GM18499 (cell line): Measurements from ENCODE around the gene LCORL.
A peak's percentile ranks its signal among the peaks of the same experiment; 100 is the strongest.

Experiments
- ATAC-seq: cut with Tn5 transposase; IDR thresholded peaks from one replicate; pipeline ENCODE4 v1.9.1; 2021; ENCODE audit warnings: moderate number of reproducible peaks; ENCODE audit not compliant: insufficient read depth, unreplicated experiment

LCORL gene

GRCh38 chr4:17941731-17942130, 79.8 kb downstream of the LCORL start:
- no peak for ATAC-seq

GRCh38 chr4:17939054-17939453, 82.5 kb downstream of the LCORL start:
- no peak for ATAC-seq

DNA sequence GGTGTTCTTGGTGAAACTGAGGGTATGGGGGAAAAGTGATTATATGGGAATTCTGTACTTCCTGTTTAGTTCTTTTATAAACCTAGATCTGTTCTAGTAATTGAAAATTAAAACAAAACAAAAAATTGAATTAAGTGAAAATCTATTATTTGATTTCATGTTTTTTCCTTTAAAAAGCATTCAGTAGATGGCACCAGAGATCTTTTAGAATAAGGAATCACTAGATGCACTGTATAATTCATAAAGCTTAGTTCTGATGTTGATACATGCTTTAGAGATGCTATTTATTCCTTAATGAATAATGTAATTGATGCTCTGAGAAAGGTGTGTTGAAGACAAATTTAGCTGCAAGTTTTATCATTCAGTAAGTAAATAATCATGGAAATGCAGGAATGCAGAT, 87.3 kb downstream of the LCORL start:
- no peak for ATAC-seq

DNA sequence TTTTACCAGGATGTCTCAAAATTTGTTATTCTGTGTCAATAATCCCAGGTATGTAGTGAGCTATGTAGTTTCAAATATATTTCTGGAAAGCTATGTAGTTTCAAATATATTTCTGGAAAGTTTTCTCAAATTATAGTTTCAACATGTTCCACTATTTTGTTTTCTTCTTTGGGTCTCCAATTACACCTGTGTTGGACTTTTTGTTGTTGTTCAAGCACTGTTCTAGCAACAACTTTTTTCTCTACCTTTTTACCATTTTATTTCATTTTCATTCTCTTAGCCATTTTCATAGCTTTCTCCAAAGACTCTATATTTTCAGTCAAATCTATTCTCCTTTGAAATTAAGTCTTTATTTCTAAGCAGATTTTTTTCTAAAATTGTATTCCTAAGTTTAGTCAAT, 88.4 kb downstream of the LCORL start:
- ATAC-seq, result no peak

- no peak for ATAC-seq
Measured at GRCh38 chr4:17932041-17932440, 89.5 kb downstream of the LCORL start.

DNA sequence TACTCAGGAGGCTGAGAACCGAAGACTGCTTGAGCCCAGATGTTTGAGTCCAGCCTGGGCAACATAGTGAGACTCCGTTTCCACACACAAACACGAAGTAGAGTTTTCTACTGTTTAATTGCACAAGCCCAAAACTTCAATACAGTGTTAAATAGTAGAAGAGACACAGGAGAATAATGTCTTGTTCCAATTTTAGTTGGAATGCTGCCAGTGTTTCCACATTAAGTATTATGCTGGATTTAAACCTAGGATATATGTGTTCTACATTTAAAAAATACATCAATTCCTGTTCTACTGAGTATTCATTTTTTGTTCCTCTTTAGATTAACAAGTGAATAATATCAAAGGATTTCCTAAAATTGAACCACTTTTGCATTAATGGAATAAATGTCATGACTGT, 91.3 kb downstream of the LCORL start:
- ATAC-seq, result no peak

GRCh38 chr4:17924189-17924588, 97.4 kb downstream of the LCORL start:
- ATAC-seq, result no peak

DNA sequence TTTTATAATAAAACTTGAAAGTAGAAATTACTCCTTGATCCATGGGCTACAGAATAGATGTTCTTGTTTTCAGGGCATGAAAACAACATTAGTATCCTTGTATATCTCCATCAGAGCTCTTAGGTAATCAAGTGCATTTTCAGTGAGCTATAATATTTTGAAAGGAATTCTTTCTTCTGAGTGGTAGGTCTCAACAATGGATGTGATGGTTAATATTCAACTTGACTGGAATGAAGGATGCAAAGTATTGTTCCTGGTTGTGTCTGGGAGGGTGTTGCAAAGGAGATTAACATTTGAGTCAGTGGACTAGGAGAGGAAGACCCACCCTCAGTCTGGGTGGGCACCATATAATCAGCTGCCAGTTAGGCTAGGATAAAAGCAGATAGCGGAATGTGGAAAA, 100.1 kb downstream of the LCORL start:
- no peak for ATAC-seq

DNA sequence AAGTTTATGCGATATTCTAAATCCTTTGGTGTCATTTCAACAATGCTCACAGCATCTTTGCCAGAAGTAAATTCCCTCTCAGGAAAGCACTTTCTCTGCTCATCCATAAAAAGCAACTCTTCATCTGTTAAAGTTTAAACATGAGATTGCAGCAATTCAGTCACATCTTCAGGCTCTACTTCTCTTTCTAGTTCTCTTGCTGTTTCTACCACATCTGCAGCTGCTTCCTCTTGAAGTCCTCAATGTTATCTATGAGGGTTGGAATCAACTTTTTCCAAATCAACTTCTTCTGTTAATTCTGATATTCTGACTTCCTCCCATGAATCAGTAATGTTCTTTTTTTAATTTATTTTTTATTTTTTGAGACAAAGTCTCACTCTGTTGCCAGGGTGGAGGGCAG, 100.9 kb downstream of the LCORL start:
- ATAC-seq, result no peak

- ATAC-seq, result no peak
Measured at GRCh38 chr4:17915439-17915838, 106.1 kb downstream of the LCORL start.

GRCh38 chr4:17912011-17912410, 109.5 kb downstream of the LCORL start:
- ATAC-seq, result no peak

GRCh38 chr4:17911608-17912007, 109.9 kb downstream of the LCORL start:
- no peak for ATAC-seq

DNA sequence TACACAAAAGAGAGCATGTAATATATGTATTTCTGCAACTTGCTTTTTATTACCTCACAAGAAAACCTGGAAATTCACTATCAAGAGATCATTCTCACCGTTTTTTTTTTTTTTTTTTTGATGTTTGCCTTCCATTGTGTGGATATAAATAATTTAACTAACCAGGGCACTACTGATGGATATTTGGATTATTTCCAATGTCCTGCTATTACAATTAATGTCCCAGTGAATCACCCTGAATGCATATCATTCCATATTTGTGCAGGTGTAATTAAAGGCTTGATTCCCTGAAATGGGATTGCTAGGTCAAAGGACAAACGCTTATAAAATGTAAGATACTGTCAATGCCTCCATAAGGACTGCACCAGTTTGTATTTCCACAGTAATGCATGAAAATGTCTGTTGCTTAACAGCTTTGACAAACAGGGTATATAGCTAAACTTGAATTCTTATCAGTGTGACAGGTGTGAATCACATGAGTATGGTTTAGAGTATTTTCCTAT, 123.0 kb downstream of the LCORL start:
- ATAC-seq, result no peak

DNA sequence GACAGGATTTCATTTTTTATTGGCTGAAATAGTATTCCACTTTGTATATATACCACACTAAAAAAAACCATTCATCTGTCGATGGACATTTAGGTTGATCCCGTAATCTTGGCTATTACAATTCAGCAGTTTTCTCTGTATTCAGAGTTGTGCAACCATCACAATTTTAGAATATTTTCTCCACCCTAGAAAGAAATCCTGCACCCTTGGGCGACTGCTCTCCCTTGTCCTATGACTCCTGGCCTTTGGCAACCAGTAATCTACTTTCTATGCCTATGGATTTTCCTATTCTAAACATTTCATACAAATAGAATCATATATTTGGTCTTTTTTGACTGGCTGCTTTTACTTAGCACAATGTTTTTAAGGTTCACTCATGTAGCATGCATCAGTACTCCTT, 126.1 kb downstream of the LCORL start:
- no peak for ATAC-seq

- ATAC-seq, result no peak
Measured at GRCh38 chr4:17894421-17894820, 127.1 kb downstream of the LCORL start.

GRCh38 chr4:17889692-17890091, 131.9 kb downstream of the LCORL start:
- ATAC-seq, result no peak

- no peak for ATAC-seq
Measured at GRCh38 chr4:17884511-17884910, 137.0 kb downstream of the LCORL start.

DNA sequence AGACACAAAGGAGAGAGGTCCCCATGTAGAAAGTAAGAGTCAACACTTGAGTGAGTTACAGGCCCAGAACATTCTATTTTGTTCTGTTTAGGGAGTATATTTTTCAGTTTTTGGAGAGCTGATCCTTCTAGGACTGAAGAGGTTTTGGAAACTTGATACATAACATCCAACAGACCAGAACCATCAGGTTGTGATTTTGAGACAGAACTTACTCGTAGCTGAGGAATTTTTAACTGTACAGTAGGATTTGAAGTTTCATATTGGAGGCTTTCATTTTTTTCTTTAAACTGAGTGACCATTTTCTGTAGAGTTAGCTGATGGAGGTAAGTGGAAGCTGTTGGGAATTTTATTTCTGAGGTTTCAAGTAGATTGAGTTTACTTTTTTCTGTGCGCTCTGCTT, 137.5 kb downstream of the LCORL start:
- ATAC-seq, result no peak

DNA sequence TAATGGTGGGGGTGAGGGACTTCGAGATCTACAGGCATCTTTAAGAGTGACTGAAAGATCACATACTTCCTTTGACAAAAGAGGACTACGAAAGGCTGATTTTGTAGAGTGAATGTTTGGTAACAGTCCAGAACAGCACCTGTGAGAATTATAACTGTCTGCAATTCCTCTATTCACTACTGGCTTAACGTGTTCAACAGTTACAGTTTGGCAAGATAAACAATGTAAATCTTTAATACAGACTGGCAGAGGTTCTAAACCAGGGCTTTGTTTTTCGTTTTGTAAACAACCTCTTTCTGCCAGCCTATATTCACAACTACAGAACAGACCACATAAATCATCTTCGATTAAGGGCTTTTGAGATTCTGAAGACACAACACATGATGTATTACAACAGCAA, 143.9 kb downstream of the LCORL start:
- no peak for ATAC-seq

DNA sequence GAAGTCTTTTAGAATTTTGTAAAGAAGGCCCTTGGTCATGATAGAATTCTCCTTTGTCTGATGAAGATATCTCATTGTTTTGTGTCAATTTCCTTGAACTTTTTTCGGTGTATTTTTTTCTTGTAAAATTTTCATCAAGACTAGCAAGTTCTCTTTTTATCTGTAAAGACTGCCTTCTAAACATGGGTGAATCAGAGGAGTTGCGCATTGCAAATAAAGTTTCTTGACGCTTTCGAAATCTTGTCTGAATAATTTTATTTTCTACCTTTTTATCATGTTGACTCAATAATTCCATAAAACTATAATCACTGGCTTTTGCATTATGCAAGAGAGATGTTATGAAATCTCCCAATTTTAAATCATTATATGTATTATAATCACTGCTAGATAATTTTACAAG, 144.6 kb downstream of the LCORL start:
- ATAC-seq, result no peak

- peak; percentile 98 for ATAC-seq
Measured at GRCh38 chr4:17875402-17876070, 146.0 kb downstream of the LCORL start.

DNA sequence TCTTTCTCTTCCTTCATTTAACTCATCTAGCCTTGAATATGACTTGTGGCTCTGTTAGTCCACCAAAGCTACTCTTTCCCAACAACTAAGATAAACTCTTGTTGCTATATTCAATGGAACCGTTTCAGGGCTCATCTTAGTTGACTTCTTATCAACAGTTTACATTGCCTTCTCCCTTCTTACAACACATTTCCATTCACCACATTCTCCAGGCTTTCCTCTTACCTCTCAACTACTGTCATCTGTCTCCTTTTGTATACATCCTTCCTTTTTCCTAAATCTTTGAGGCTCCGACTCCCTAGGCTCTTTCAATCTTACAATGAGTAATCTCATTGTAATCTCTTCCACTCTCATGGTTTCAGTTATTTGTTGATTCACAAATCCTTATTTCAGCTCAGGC, 152.2 kb downstream of the LCORL start:
- ATAC-seq, result no peak

GRCh38 chr4:17867276-17867675, 154.3 kb downstream of the LCORL start:
- no peak for ATAC-seq
